Stimulated activated CD4-positive, alpha-beta T cell treated with anti-CD3 and anti-CD28 coated beads, TNF-alpha, amount 100 ng/mL, for 4 hours (primary cell): ENCODE measurements around the gene TBX21.

Experiments
- DNase-seq, 3 experiments: peaks; one replicate each; pipeline ENCODE4 v3.0.0-alpha.2; 2020; ENCODE audit warnings: low read depth in 3 of 3

TBX21 gene

GRCh38 chr17:47733047-47733673 lies at the start of gene TBX21:
TBX21 (plus strand) TSS chr17:47733236; CDS start chr17:47733455, 219 bp downstream.
- peak; percentile 86 to 91 (median 88) for DNase-seq

GRCh38 chr17:47684025-47684424 lies 49.0 kb upstream of the TBX21 start:
- no peak for DNase-seq

GRCh38 chr17:47684535-47685193 lies 48.4 kb upstream of the TBX21 start:
- DNase-seq = no peak

GRCh38 chr17:47685556-47686275 lies 47.3 kb upstream of the TBX21 start:
- DNase-seq = no peak

GRCh38 chr17:47686276-47686635 lies 46.8 kb upstream of the TBX21 start:
- no peak for DNase-seq

GRCh38 chr17:47686664-47687327 lies 46.2 kb upstream of the TBX21 start:
- no peak for DNase-seq

GRCh38 chr17:47687328-47687690 lies 45.7 kb upstream of the TBX21 start:
- no peak for DNase-seq

GRCh38 chr17:47687748-47688147 lies 45.3 kb upstream of the TBX21 start:
- DNase-seq = no peak

- DNase-seq = no peak
Observed at GRCh38 chr17:47690121-47690520, 42.9 kb upstream of the TBX21 start.

GRCh38 chr17:47692137-47692894 lies 40.7 kb upstream of the TBX21 start:
- no peak for DNase-seq

- no peak for DNase-seq
Observed at GRCh38 chr17:47692895-47693730, 39.9 kb upstream of the TBX21 start.

- DNase-seq = peak in 2 of 3 experiments; percentile 61 to 66
Observed at GRCh38 chr17:47693731-47694580, 39.1 kb upstream of the TBX21 start, which contains the start of gene TBKBP1. TBKBP1 (plus strand) TSS chr17:47694161; CDS start chr17:47696113, 1,952 bp downstream.

- DNase-seq = peak in 1 of 3 experiments; percentile 60
Observed at GRCh38 chr17:47694581-47695428, 38.2 kb upstream of the TBX21 start.

GRCh38 chr17:47695429-47696376 lies 37.3 kb upstream of the TBX21 start:
- DNase-seq = no peak

- DNase-seq = no peak
Observed at GRCh38 chr17:47696717-47697642, 36.1 kb upstream of the TBX21 start.

GRCh38 chr17:47697906-47698711 lies 34.9 kb upstream of the TBX21 start:
- no peak for DNase-seq
